Endothelial cell (in vitro differentiated cells): ENCODE measurements around the gene KLRK1. TPM values are rescaled to one million over a fixed set of nuclear protein-coding genes. Genes with fewer than 3 reads are reported as not detected.
"Not testable (repeated sequence)": the region's sequence is repeated elsewhere in the genome, so short reads cannot be mapped to it uniquely, and the experiment has no call there.

ENCODE experiments used
- DNase-seq: peaks from one replicate; pipeline ENCODE4 v3.0.0; 2021; ENCODE audit warnings: low spot score
- H3K27ac Mint-ChIP-seq: one replicate; pipeline ENCODE4 v1.8.0; 2021; ENCODE audit warnings: mixed read lengths, inconsistent platforms; ENCODE audit not compliant: unreplicated experiment
- H3K27me3 Mint-ChIP-seq: one replicate; pipeline ENCODE4 v1.8.0; 2021; ENCODE audit warnings: mild to moderate bottlenecking, moderate library complexity, mixed read lengths, inconsistent platforms; ENCODE audit not compliant: unreplicated experiment
- H3K36me3 Mint-ChIP-seq: one replicate; pipeline ENCODE4 v1.8.0; 2021; ENCODE audit warnings: mild to moderate bottlenecking, low read depth, mixed read lengths, inconsistent platforms; ENCODE audit not compliant: unreplicated experiment
- H3K4me1 Mint-ChIP-seq: one replicate; pipeline ENCODE4 v1.8.0; 2021; ENCODE audit warnings: mild to moderate bottlenecking, mixed read lengths, inconsistent platforms; ENCODE audit not compliant: unreplicated experiment
- H3K4me3 Mint-ChIP-seq: one replicate; pipeline ENCODE4 v1.8.0; 2021; ENCODE audit warnings: mild to moderate bottlenecking, mixed read lengths, inconsistent platforms; ENCODE audit not compliant: unreplicated experiment
- H3K9me3 Mint-ChIP-seq: one replicate; pipeline ENCODE4 v1.8.0; 2021; ENCODE audit warnings: mixed read lengths, inconsistent platforms; ENCODE audit not compliant: unreplicated experiment
- total RNA-seq: library from RNA; stranded (reverse); fragmentation: NEBNext Ultra II Directional; extraction: Animal tissue kit (Norgen Biotek cat#: 25700); gene quantifications from one replicate; pipeline ENCODE4 v1.2.1, GENCODE V29; 2021; ENCODE audit not compliant: unreplicated experiment
- TF ChIP-seq, protein P1 (sequence below): fragments of 200-600 bp; sonication (generic); IDR thresholded peaks from one replicate; pipeline ENCODE4 v1.5.0; 2021; ENCODE audit warnings: antibody characterized with exemption; ENCODE audit not compliant: unreplicated experiment

The KLRK1 gene
- total RNA-seq, 1 donor from 2014 or later = not detected

DNA sequence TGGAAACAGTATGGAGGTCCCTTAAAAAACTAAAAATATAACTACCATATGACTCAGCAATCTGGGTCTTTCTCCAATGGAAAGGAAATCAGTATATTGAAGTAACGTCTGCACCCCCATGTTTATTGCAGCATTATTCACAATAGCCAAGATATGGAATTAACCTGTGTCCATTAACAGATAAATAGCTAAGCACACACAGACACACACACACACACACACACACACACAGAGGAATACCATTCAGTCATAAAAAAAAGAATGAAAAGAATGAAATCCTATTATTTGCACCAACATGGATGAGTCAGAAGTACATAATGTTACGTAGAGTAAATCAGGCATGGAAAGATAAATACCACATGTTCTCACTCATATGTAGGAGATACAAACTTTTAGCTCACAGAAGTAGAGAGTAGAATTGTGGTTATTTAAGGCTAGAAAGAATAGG, 4.7 kb downstream of the KLRK1 start:
- no peak overlapping the region for H3K27ac Mint-ChIP-seq
- no peaks in the 10 kb centered on the region for H3K36me3 Mint-ChIP-seq
- H3K9me3 Mint-ChIP-seq = no peaks in the 10 kb centered on the region
- H3K27me3 Mint-ChIP-seq = no peaks in the 10 kb centered on the region
- no peak overlapping the region for H3K4me3 Mint-ChIP-seq
- TF ChIP-seq, protein P1, sequence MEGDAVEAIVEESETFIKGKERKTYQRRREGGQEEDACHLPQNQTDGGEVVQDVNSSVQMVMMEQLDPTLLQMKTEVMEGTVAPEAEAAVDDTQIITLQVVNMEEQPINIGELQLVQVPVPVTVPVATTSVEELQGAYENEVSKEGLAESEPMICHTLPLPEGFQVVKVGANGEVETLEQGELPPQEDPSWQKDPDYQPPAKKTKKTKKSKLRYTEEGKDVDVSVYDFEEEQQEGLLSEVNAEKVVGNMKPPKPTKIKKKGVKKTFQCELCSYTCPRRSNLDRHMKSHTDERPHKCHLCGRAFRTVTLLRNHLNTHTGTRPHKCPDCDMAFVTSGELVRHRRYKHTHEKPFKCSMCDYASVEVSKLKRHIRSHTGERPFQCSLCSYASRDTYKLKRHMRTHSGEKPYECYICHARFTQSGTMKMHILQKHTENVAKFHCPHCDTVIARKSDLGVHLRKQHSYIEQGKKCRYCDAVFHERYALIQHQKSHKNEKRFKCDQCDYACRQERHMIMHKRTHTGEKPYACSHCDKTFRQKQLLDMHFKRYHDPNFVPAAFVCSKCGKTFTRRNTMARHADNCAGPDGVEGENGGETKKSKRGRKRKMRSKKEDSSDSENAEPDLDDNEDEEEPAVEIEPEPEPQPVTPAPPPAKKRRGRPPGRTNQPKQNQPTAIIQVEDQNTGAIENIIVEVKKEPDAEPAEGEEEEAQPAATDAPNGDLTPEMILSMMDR = no peak
- H3K4me1 Mint-ChIP-seq = no peaks in the 10 kb centered on the region
- no peak for DNase-seq

- Mint-ChIP-seq H3K4me1 (no peaks in the 10 kb centered on the region), H3K27ac (no peak overlapping the region), H3K4me3 (no peak overlapping the region), H3K9me3 (no peaks in the 10 kb centered on the region), H3K36me3 (no peaks in the 10 kb centered on the region), H3K27me3 (no peaks in the 10 kb centered on the region)
- no peak for DNase-seq
- TF ChIP-seq, protein P1 = no peak
These were observed 5.7 kb downstream of the KLRK1 start for GRCh38 chr12:10384191-10384590.

- no peaks in the 10 kb centered on the region for H3K4me1 Mint-ChIP-seq
- H3K9me3 Mint-ChIP-seq = no peaks in the 10 kb centered on the region
- H3K27me3 Mint-ChIP-seq = no peaks in the 10 kb centered on the region
- H3K36me3 Mint-ChIP-seq = no peaks in the 10 kb centered on the region
- TF ChIP-seq, protein P1 = no peak
- no peak for DNase-seq
- H3K4me3 Mint-ChIP-seq = no peak overlapping the region
- H3K27ac Mint-ChIP-seq = no peak overlapping the region
These were observed 7.8 kb downstream of the KLRK1 start for GRCh38 chr12:10381928-10382628.

- not testable (repeated sequence) for H3K27ac Mint-ChIP-seq, H3K36me3 Mint-ChIP-seq, H3K4me1 Mint-ChIP-seq, H3K9me3 Mint-ChIP-seq, H3K27me3 Mint-ChIP-seq, H3K4me3 Mint-ChIP-seq, DNase-seq
These were observed 11.1 kb downstream of the KLRK1 start for GRCh38 chr12:10378737-10379136.

GRCh38 chr12:10374624-10375018, 15.2 kb downstream of the KLRK1 start:
- Mint-ChIP-seq H3K36me3 (no peaks in the 10 kb centered on the region), H3K27ac (no peak overlapping the region), H3K4me1 (peaks cover 22% of the 10 kb centered on the region), H3K4me3 (no peak overlapping the region), H3K9me3 (no peaks in the 10 kb centered on the region), H3K27me3 (peaks cover 2% of the 10 kb centered on the region)
- no peak for DNase-seq
- TF ChIP-seq, protein P1 = no peak
